Transverse colon (tissue), 3 donors: ENCODE results near the gene ATP5PO.

Experiments used
- POLR2A ChIP-seq: fragments of 450-650 bp; IDR thresholded peaks from one replicate; pipeline ENCODE4 v1.6.1; 2016; ENCODE audit warnings: antibody characterized with exemption, mild to moderate bottlenecking, moderate library complexity
- TF ChIP-seq, protein P1 (sequence below), 5 experiments: fragments of 200-600 bp in 3 of 5; fragments of 450-650 bp in 2 of 5; sonication (generic) in 3 of 5; IDR thresholded peaks; 1 replicate in 2 of 5; 2 replicates in 3 of 5; pipeline ENCODE4 v1.5.1; 2016 to 2017; ENCODE audit warnings: antibody characterized with exemption in 5 of 5, inconsistent platforms in 3 of 5, mild to moderate bottlenecking in 2 of 5, moderate library complexity in 1 of 5

DNA sequence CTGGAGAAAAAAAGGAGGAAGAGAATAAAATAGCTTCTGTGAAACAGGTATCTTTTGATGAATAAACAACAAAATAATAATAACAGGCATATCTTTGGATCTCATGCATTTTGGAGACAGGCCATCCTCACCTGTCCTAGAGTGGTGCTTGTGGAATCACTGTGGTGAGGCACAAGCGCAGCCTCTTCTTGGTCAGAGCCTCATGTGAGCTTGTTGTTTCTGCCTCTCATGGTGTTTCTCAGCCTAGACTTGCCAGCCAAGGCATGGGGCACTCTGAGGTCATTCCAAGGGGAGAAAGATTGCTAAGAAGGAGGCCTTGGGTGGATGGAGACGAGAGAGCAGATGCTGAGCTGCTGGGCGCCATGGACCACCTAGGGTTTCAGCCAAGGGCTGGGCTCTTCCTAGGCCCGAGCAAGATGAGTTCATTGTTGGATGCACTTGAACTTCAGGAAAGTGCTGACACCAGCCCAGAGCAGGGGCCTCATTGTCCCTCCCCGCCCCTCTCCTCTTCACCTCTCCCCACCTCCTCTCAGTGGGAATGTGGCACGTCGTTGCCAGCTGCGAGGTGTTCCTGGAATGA lies 49.5 kb downstream of the ATP5PO start:
- TF ChIP-seq, protein P1, sequence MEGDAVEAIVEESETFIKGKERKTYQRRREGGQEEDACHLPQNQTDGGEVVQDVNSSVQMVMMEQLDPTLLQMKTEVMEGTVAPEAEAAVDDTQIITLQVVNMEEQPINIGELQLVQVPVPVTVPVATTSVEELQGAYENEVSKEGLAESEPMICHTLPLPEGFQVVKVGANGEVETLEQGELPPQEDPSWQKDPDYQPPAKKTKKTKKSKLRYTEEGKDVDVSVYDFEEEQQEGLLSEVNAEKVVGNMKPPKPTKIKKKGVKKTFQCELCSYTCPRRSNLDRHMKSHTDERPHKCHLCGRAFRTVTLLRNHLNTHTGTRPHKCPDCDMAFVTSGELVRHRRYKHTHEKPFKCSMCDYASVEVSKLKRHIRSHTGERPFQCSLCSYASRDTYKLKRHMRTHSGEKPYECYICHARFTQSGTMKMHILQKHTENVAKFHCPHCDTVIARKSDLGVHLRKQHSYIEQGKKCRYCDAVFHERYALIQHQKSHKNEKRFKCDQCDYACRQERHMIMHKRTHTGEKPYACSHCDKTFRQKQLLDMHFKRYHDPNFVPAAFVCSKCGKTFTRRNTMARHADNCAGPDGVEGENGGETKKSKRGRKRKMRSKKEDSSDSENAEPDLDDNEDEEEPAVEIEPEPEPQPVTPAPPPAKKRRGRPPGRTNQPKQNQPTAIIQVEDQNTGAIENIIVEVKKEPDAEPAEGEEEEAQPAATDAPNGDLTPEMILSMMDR (IDR thresholded peaks at IDR 0.05): no peak
- TF ChIP-seq POLR2A: no peak
